HepG2 (cell line): ENCODE measurements around the gene RB1. TPM values are rescaled to one million over a fixed set of nuclear protein-coding genes. Genes with fewer than 3 reads are reported as not detected.
A peak's percentile ranks its signal among the peaks of the same experiment; 100 is the strongest.

Source experiments
- AHR ChIP-seq: IDR thresholded peaks from 2 replicates; pipeline ENCODE4 v1.6.1; 2018; ENCODE audit warnings: missing genetic modification reagents, missing compliant biosample characterization
- ATF7 ChIP-seq, 2 experiments: fragments of 450-650 bp in 1 of 2; sonication (generic) in 1 of 2; formaldehyde crosslinking in 1 of 2; IDR thresholded peaks; 2 replicates each; pipeline versions ENCODE4 v1.4.0 to v1.6.1; 2016 to 2020; ENCODE audit warnings: antibody characterized with exemption in 1 of 2, mild to moderate bottlenecking in 1 of 2, missing genetic modification reagents in 1 of 2
- CSRNP1 ChIP-seq: sonication (generic); formaldehyde crosslinking; IDR thresholded peaks from 2 replicates; pipeline ENCODE4 v1.8.1; 2023; ENCODE audit warnings: mild to moderate bottlenecking, missing genetic modification reagents
- ELK4 ChIP-seq: sonication (generic); formaldehyde crosslinking; IDR thresholded peaks from 2 replicates; pipeline ENCODE4 v1.9.0; 2021; ENCODE audit warnings: missing genetic modification reagents, borderline replicate concordance
- FOXK2 ChIP-seq: fragments of 450-650 bp; IDR thresholded peaks from 2 replicates; pipeline ENCODE4 v1.6.1; 2016
- HDAC2 ChIP-seq: sonication (generic); formaldehyde crosslinking; IDR thresholded peaks from 2 replicates; pipeline ENCODE4 v1.4.0; 2020; ENCODE audit warnings: missing genetic modification reagents
- MEF2D ChIP-seq: sonication (generic); formaldehyde crosslinking; IDR thresholded peaks from 2 replicates; pipeline ENCODE4 v1.5.1; 2020; ENCODE audit warnings: mild to moderate bottlenecking, missing genetic modification reagents
- PHF8 ChIP-seq: sonication (generic); formaldehyde crosslinking; IDR thresholded peaks from 2 replicates; pipeline ENCODE4 v1.5.0; 2020; ENCODE audit warnings: missing genetic modification reagents
- RFXAP ChIP-seq: sonication (generic); formaldehyde crosslinking; IDR thresholded peaks from 2 replicates; pipeline ENCODE4 v1.4.0; 2020; ENCODE audit warnings: missing genetic modification reagents, borderline replicate concordance
- TBP ChIP-seq: sonication (generic); formaldehyde crosslinking; IDR thresholded peaks from 2 replicates; pipeline ENCODE4 v1.5.0; 2020; ENCODE audit warnings: missing genetic modification reagents
- TIGD3 ChIP-seq: sonication (generic); formaldehyde crosslinking; IDR thresholded peaks from 2 replicates; pipeline ENCODE4 v1.5.1; 2020; ENCODE audit warnings: mild to moderate bottlenecking, missing genetic modification reagents, borderline replicate concordance
- TMF1 ChIP-seq: sonication (generic); formaldehyde crosslinking; IDR thresholded peaks from 2 replicates; pipeline ENCODE4 v1.8.1; 2022; ENCODE audit warnings: low read depth, missing genetic modification reagents
- TSC22D2 ChIP-seq: sonication (generic); formaldehyde crosslinking; IDR thresholded peaks from 2 replicates; pipeline ENCODE4 v1.5.1; 2020; ENCODE audit warnings: missing genetic modification reagents, mild to moderate bottlenecking, borderline replicate concordance
- ZBTB34 ChIP-seq: sonication (generic); formaldehyde crosslinking; IDR thresholded peaks from 2 replicates; pipeline ENCODE4 v1.8.0; 2022; ENCODE audit warnings: mild to moderate bottlenecking, missing genetic modification reagents
- ZNF18 ChIP-seq: sonication (generic); formaldehyde crosslinking; IDR thresholded peaks from 2 replicates; pipeline ENCODE4 v1.8.0; 2022; ENCODE audit warnings: mild to moderate bottlenecking, missing genetic modification reagents; ENCODE audit not compliant: insufficient replicate concordance
- ZNF225 ChIP-seq: sonication (generic); formaldehyde crosslinking; IDR thresholded peaks from 2 replicates; pipeline ENCODE4 v1.4.0; 2020; ENCODE audit warnings: mild to moderate bottlenecking, missing genetic modification reagents
- ZNF24 ChIP-seq: fragments of 450-650 bp; IDR thresholded peaks from 2 replicates; pipeline ENCODE4 v1.6.1; 2017; ENCODE audit warnings: antibody characterized with exemption, mild to moderate bottlenecking
- ZNF335 ChIP-seq: sonication (generic); formaldehyde crosslinking; IDR thresholded peaks from 2 replicates; pipeline ENCODE4 v1.4.0; 2020; ENCODE audit warnings: missing genetic modification reagents
- ZNF547 ChIP-seq: sonication (generic); formaldehyde crosslinking; IDR thresholded peaks from 2 replicates; pipeline ENCODE4 v1.5.1; 2020; ENCODE audit warnings: mild to moderate bottlenecking, missing genetic modification reagents
- ZNF616 ChIP-seq: sonication (generic); formaldehyde crosslinking; IDR thresholded peaks from 2 replicates; pipeline ENCODE4 v1.5.0; 2020; ENCODE audit warnings: low read depth, mild to moderate bottlenecking, missing genetic modification reagents
- ZNF747 ChIP-seq: sonication (generic); formaldehyde crosslinking; IDR thresholded peaks from 2 replicates; pipeline ENCODE4 v1.8.1; 2023; ENCODE audit warnings: missing genetic modification reagents, mild to moderate bottlenecking, borderline replicate concordance
- polyA plus RNA-seq, 8 experiments: library from polyadenylated mRNA; depleted of rRNA in 3 of 8; stranded (reverse) in 7 of 8; unstranded in 1 of 8; fragments of >200 nt; fragmentation: Illumina TruSeq in 4 of 8; extraction: Trizol in 4 of 8; gene quantifications; 2 replicates each; pipeline versions ENCODE4 v1.2.1 to v1.2.3, GENCODE V29; 2011 to 2016; ENCODE audit warnings: low read depth in 4 of 8, missing spikeins in 1 of 8, mixed read lengths in 1 of 8; ENCODE audit not compliant: insufficient read depth in 1 of 8
- total RNA-seq, 5 experiments: library from RNA; depleted of rRNA; stranded (reverse); fragments of >200 nt; fragmentation: Illumina TruSeq; extraction: Trizol; gene quantifications; 2 replicates each; pipeline ENCODE4 v1.2.3, GENCODE V29; 2016; ENCODE audit warnings: low read depth in 1 of 5

RB1 gene
- total and polyA plus RNA-seq, 2 of the 13 experiments (the other 11 are each of a cell fraction or from before 2014, with no cell fraction given): 15.6 to 23.7 TPM

GRCh38 chr13:48303359-48304142, at the start of gene RB1 (continued):
- no peak; the same call in 1 of the 2 replicates for TF ChIP-seq ZNF616 (CRISPR knock-in tag)
- no peak; the same call in 1 of the 2 replicates for TF ChIP-seq ZBTB34 (CRISPR knock-in tag)
- no peak for TF ChIP-seq TBP (CRISPR knock-in tag)
- peak; percentile 65; the same call in 1 of the 2 replicates for TF ChIP-seq AHR
- no peak for TF ChIP-seq TMF1
- TF ChIP-seq ZNF225 (CRISPR knock-in tag): peak; percentile 51
- no peak for TF ChIP-seq FOXK2
- peak; percentile 89 for TF ChIP-seq PHF8 (CRISPR knock-in tag)
- no peak for TF ChIP-seq TIGD3 (CRISPR knock-in tag)
- TF ChIP-seq MEF2D (CRISPR knock-in tag): peak; percentile 3; the same call in 1 of the 2 replicates
- TF ChIP-seq ZNF18 (CRISPR knock-in tag): no peak
- 0 out of 2 replicates have a peak, but pooled peaks have one; percentile 75 for TF ChIP-seq ZNF747
- no peak for TF ChIP-seq ATF7 (IDR thresholded peaks at IDR 0.05)
- no peak for TF ChIP-seq ATF7 (CRISPR knock-in tag; IDR thresholded peaks at IDR 0.05)
- 0 out of 2 replicates have a peak, but pooled peaks have one; percentile 32 for TF ChIP-seq ZNF335 (CRISPR knock-in tag)
- no peak for TF ChIP-seq CSRNP1
- peak; percentile 50; the same call in 1 of the 2 replicates for TF ChIP-seq TSC22D2 (CRISPR knock-in tag)
- TF ChIP-seq ZNF24: no peak
- TF ChIP-seq ELK4 (CRISPR knock-in tag): no peak
- no peak; the same call in 1 of the 2 replicates for TF ChIP-seq RFXAP
- no peak for TF ChIP-seq HDAC2
- 0 out of 2 replicates have a peak, but pooled peaks have one; percentile 46 for TF ChIP-seq ZNF547
